B cell (primary cell): ENCODE results near the gene ELMO1. TPM values are rescaled to one million over a fixed set of nuclear protein-coding genes. Genes with fewer than 3 reads are reported as not detected.

Experiments
- ATAC-seq: fragments of 200-7000 bp; cut with Tn5 transposase; one replicate; pipeline ENCODE4 v1.10.0; 2021; ENCODE audit warnings: low read depth, mild to moderate bottlenecking, moderate number of reproducible peaks, moderate library complexity
- CTCF ChIA-PET: fragments of 350-600 bp; sonication (Branson Sonifier 250); formaldehyde crosslinking; loops from one replicate; lab custom pipeline; 2021; ENCODE audit warnings: antibody characterized with exemption, inconsistent platforms; lab: Charles Lee
- POLR2A ChIA-PET: fragments of 350-600 bp; sonication (Branson Sonifier 250); formaldehyde crosslinking; loops from one replicate; lab custom pipeline; 2021; ENCODE audit warnings: antibody characterized with exemption; lab: Charles Lee
- DNase-seq: peaks from one replicate; pipeline ENCODE4 v3.0.0; 2013
- H2AFZ ChIP-seq: 2 replicates; pipeline ENCODE4 v1.6.1; 2012; ENCODE audit warnings: mild to moderate bottlenecking, low read depth, low read length; ENCODE audit not compliant: insufficient read depth, poor library complexity, severe bottlenecking
- H3K27ac ChIP-seq, 2 donors: 1 replicate in 1 of 2; 2 replicates in 1 of 2; pipeline ENCODE4 v1.5.1; 2012 to 2013; ENCODE audit warnings: low read length in 2 of 2, mild to moderate bottlenecking in 2 of 2, moderate library complexity in 1 of 2
- H3K27me3 ChIP-seq, 4 experiments: fragments of 200-600 bp in 1 of 4; sonication (generic) in 1 of 4; replicated peaks in 1 of 4; 1 replicate in 2 of 4; 2 replicates in 2 of 4; pipeline versions ENCODE4 v1.6.1 to v1.7.0; 2013 to 2016; ENCODE audit warnings: low read length in 3 of 4, mild to moderate bottlenecking in 2 of 4, mixed read lengths in 1 of 4, moderate library complexity in 1 of 4; ENCODE audit not compliant: insufficient read depth in 4 of 4, control insufficient read depth in 3 of 4; ENCODE audit errors: control extremely low read depth in 1 of 4
- H3K36me3 ChIP-seq, 2 experiments: replicated peaks in 1 of 2; 1 replicate in 1 of 2; 2 replicates in 1 of 2; pipeline versions ENCODE4 v1.6.1 to v1.7.1; 2013; ENCODE audit warnings: low read length in 1 of 2; ENCODE audit not compliant: insufficient read depth in 2 of 2, control insufficient read depth in 1 of 2; ENCODE audit errors: control extremely low read depth in 1 of 2, extremely low read depth in 1 of 2
- H3K4me1 ChIP-seq, 2 donors: fragments of 200-600 bp in 1 of 2; sonication (generic) in 1 of 2; 1 replicate in 1 of 2; 2 replicates in 1 of 2; pipeline versions ENCODE4 v1.5.1 to v1.6.1; 2013 to 2017; ENCODE audit warnings: low read length in 2 of 2; ENCODE audit not compliant: control insufficient read depth in 2 of 2, insufficient read depth in 2 of 2
- H3K4me2 ChIP-seq: replicated peaks from 2 replicates; pipeline ENCODE3; 2012; ENCODE audit warnings: mild to moderate bottlenecking, low read depth, low read length; ENCODE audit not compliant: poor library complexity, severe bottlenecking
- H3K4me3 ChIP-seq, 5 experiments: fragments of 200-600 bp in 1 of 5; sonication (generic) in 1 of 5; 1 replicate in 3 of 5; 2 replicates in 2 of 5; pipeline versions ENCODE4 v1.5.1 to v1.7.0; 2011 to 2016; ENCODE audit warnings: low read length in 4 of 5, mild to moderate bottlenecking in 4 of 5, low read depth in 2 of 5, control low read depth in 1 of 5, moderate library complexity in 1 of 5; ENCODE audit not compliant: insufficient read depth in 1 of 5; ENCODE audit errors: control extremely low read depth in 1 of 5, extremely low read depth in 1 of 5
- H3K79me2 ChIP-seq: fragments of 200-600 bp; sonication (generic); one replicate; pipeline ENCODE4 v1.6.0; 2016; ENCODE audit warnings: low read length; ENCODE audit not compliant: control insufficient read depth, insufficient read depth
- H3K9ac ChIP-seq: fragments of 200-600 bp; sonication (generic); 2 replicates; pipeline ENCODE4 v1.6.1; 2017; ENCODE audit warnings: mild to moderate bottlenecking, low read length, moderate library complexity
- H3K9me3 ChIP-seq, 3 donors: one replicate each; pipeline versions ENCODE4 v1.6.1 to v1.7.1; 2013; ENCODE audit warnings: low read length in 2 of 3; ENCODE audit not compliant: control insufficient read depth in 2 of 3, insufficient read depth in 1 of 3; ENCODE audit errors: control extremely low read depth in 1 of 3
- H4K20me1 ChIP-seq: 2 replicates; pipeline ENCODE4 v1.6.0; 2012; ENCODE audit warnings: mild to moderate bottlenecking, low read length; ENCODE audit not compliant: insufficient read depth, control insufficient read depth, poor library complexity, severe bottlenecking
- H3K27ac Mint-ChIP-seq: one replicate; pipeline ENCODE4 v1.8.0; 2021; ENCODE audit warnings: mixed read lengths
- H3K27me3 Mint-ChIP-seq: one replicate; pipeline ENCODE4 v1.8.0; 2021; ENCODE audit warnings: mixed read lengths
- H3K4me1 Mint-ChIP-seq: one replicate; pipeline ENCODE4 v1.8.0; 2021; ENCODE audit warnings: mixed read lengths
- H3K4me3 Mint-ChIP-seq: one replicate; pipeline ENCODE4 v1.8.0; 2021; ENCODE audit warnings: mixed read lengths
- H3K9me3 Mint-ChIP-seq: one replicate; pipeline ENCODE4 v1.8.0; 2022; ENCODE audit warnings: mixed read lengths; ENCODE audit not compliant: insufficient read depth
- CTCF ChIP-seq: fragments of 200-600 bp; IDR thresholded peaks from one replicate; pipeline ENCODE4 v1.8.0; 2022; ENCODE audit warnings: antibody characterized with exemption, mild to moderate bottlenecking
- EZH2 ChIP-seq: IDR thresholded peaks from 2 replicates; pipeline ENCODE4 v1.6.1; 2012; ENCODE audit warnings: borderline replicate concordance, low read depth, mild to moderate bottlenecking, moderate library complexity, low read length; ENCODE audit not compliant: insufficient read depth, poor library complexity, severe bottlenecking
- WGBS: methylation state at CpG from one replicate; pipeline ENCODE4 v1.1.5; 2013; ENCODE audit warnings: missing lambda C conversion rate; ENCODE audit not compliant: insufficient coverage; 5-methylcytosine and 5-hydroxymethylcytosine counted together
- intact Hi-C: fragments of 100-400 bp; cut with micrococcal nuclease; formaldehyde crosslinking; loops from one replicate; pipeline ENCODE4 v1.10.0; 2022
- polyA plus RNA-seq: library from polyadenylated mRNA; depleted of rRNA; stranded (reverse); fragments of >200 nt; gene quantifications from 2 replicates; pipeline ENCODE4 v1.2.3, GENCODE V29; 2012
- total RNA-seq, 2 donors: library from RNA; stranded (reverse); fragments of 120-200 nt in 1 of 2; gene quantifications; 1 replicate in 1 of 2; 2 replicates in 1 of 2; pipeline versions ENCODE4 v1.2.3 to v1.2.4, GENCODE V29; 2013 to 2022

ELMO1 gene
- total and polyA plus RNA-seq, 2 donors (not counting 1 experiment from before 2014, with no cell fraction given), result 44.7 to 177 TPM

- intact Hi-C loops, result no loop called here
- Mint-ChIP-seq H3K9me3 (no peaks in the 10 kb centered on the region), H3K27ac (no peak overlapping the region), H3K4me3 (no peak overlapping the region), H3K4me1 (peaks cover 36% of the 10 kb centered on the region), H3K27me3 (no peaks in the 10 kb centered on the region)
- no peak overlapping the region for H3K27ac ChIP-seq
- POLR2A ChIA-PET, result no interaction called here
- H3K79me2 ChIP-seq, result peaks cover 7% of the 10 kb centered on the region
- no peak for ATAC-seq
- H3K27me3 ChIP-seq, result no peaks in the 10 kb centered on the region
- H2AFZ ChIP-seq, result no peak overlapping the region
- no peak for DNase-seq
- H3K9me3 ChIP-seq, result no peaks in the 10 kb centered on the region
- no peak overlapping the region for H3K4me3 ChIP-seq
- TF ChIP-seq CTCF, result no peak
- TF ChIP-seq EZH2, result no peak
- H3K4me1 ChIP-seq, result peaks cover 0 to 14% of the 10 kb centered on the region in 2 donors
- peaks cover 26% of the 10 kb centered on the region for H4K20me1 ChIP-seq
- CTCF ChIA-PET, result interaction anchor here (1.1 to 1.2 kb wide), 2 partner anchors 12 to 15 kb away, joined by 3 to 4 read pairs; no protein-coding TSS in a partner anchor
- no peak overlapping the region for H3K9ac ChIP-seq
- 100% methylated on average over 1 of the region's 3 CpGs for WGBS
- no peak overlapping the region for H3K4me2 ChIP-seq
- peaks cover 8% of the 10 kb centered on the region in 2 experiments for H3K36me3 ChIP-seq
These were observed 493.1 kb downstream of the ELMO1 start for GRCh38 chr7:36955456-36956129.

GRCh38 chr7:36951257-36951697 lies 497.4 kb downstream of the ELMO1 start:
- no peaks in the 10 kb centered on the region for H3K27me3 ChIP-seq
- Mint-ChIP-seq H3K27me3 (no peaks in the 10 kb centered on the region), H3K27ac (peak overlapping the region; percentile 69), H3K4me3 (no peak overlapping the region), H3K9me3 (no peaks in the 10 kb centered on the region), H3K4me1 (peaks cover 46% of the 10 kb centered on the region)
- H4K20me1 ChIP-seq, result peaks cover 8% of the 10 kb centered on the region
- ChIA-PET POLR2A (no interaction called here), CTCF (no interaction called here)
- ATAC-seq (no peak), DNase-seq (no peak)
- H2AFZ ChIP-seq, result no peak overlapping the region
- no peaks in the 10 kb centered on the region for H3K79me2 ChIP-seq
- H3K4me3 ChIP-seq, result no peak overlapping the region
- intact Hi-C loops, result no loop called here
- H3K9ac ChIP-seq, result no peak overlapping the region
- WGBS, result 81% methylated on average over 2 of the region's 3 CpGs
- H3K9me3 ChIP-seq, result no peaks in the 10 kb centered on the region
- H3K4me1 ChIP-seq, result no peaks in the 10 kb centered on the region
- H3K36me3 ChIP-seq, result peaks cover 8% of the 10 kb centered on the region in 2 experiments
- no peak overlapping the region for H3K27ac ChIP-seq
- no peak for TF ChIP-seq CTCF
- TF ChIP-seq EZH2, result no peak
- no peak overlapping the region for H3K4me2 ChIP-seq
